ENCODE data around the gene MLXIP. TPM values are rescaled to one million over a fixed set of nuclear protein-coding genes. Genes with fewer than 3 reads are reported as not detected.
A peak's percentile ranks its signal among the peaks of the same experiment; 100 is the strongest.

The MLXIP gene
- total and polyA plus RNA-seq, 2 donors (not counting 3 experiments of a cell fraction or from before 2014, with no cell fraction given): 22.0 to 72.5 TPM

DNA sequence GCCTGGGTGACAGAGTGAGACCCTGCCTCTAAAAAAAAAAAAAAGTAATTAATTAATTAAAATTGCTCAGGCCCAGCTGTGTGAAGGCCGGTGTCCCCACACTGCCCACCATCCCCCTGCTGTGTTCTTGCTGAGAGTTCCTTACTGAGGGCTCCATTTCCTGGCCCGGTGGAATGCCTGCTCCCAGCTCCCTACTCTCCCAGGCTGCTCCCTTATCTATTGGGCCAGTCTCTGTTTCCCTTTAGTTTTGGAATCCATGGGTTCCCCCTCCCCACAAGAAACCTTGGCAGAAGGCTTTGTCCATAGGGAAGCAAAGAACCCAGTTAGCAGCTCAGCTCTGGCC, 19.0 kb downstream of the MLXIP start:
- dilution Hi-C loops (cut with MboI; ENCODE audit: extremely low pct_ligation_motif_present, low sequenced_read_pairs): no loop called here
- no peak overlapping the region for H3K27ac ChIP-seq (ENCODE audit: insufficient read depth, low read depth, low read length)
- no peaks in the 10 kb centered on the region for H3K27me3 ChIP-seq (ENCODE audit: control insufficient read depth in 2 of 2, insufficient read depth in 2 of 2, low read length in 2 of 2)
- H3K4me2 ChIP-seq (ENCODE audit: insufficient read depth, low read length): no peak overlapping the region
- CTCF ChIA-PET: interaction anchor here (0.6 to 3.9 kb wide), 6 partner anchors 9 to 170 kb away, joined by 3 to 30 read pairs (median 4); partner anchors contain the start of gene MLXIP
- no peak overlapping the region for H3K4me3 ChIP-seq (replicated peaks in 1 of 3; ENCODE audit: insufficient read depth in 1 of 3, low read depth in 1 of 3, low read length in 3 of 3)
- no peak overlapping the region for H3K9ac ChIP-seq (replicated peaks; ENCODE audit: extremely low read depth, insufficient read depth, low read length)
- FAIRE-seq: peak; percentile 28
- peaks cover 31% of the 10 kb centered on the region for H3K4me1 ChIP-seq (ENCODE audit: control insufficient read depth, extremely low read depth, insufficient read depth, low read length)
- no peaks in the 10 kb centered on the region for H3K36me3 ChIP-seq (ENCODE audit: control insufficient read depth in 2 of 2, extremely low read depth in 1 of 2, insufficient read depth in 2 of 2, low read length in 2 of 2)
- POLR2A ChIA-PET: interaction anchor here (0.6 to 1.7 kb wide), 2 partner anchors 18 to 19 kb away, joined by 4 read pairs; partner anchors contain the start of gene MLXIP
- intact Hi-C loops (cut with micrococcal nuclease): no loop called here
- H3K9me1 ChIP-seq (replicated peaks; ENCODE audit: control insufficient read depth, extremely low read depth, insufficient read depth, low read length): no peaks in the 10 kb centered on the region
- TF ChIP-seq GATA2 (IDR thresholded peaks at IDR 0.05; ENCODE audit: insufficient read depth, insufficient read length, low read depth, low read length): no peak
- TF ChIP-seq, protein P1, sequence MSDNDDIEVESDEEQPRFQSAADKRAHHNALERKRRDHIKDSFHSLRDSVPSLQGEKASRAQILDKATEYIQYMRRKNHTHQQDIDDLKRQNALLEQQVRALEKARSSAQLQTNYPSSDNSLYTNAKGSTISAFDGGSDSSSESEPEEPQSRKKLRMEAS (IDR thresholded peaks at IDR 0.05; ENCODE audit: insufficient read depth, insufficient read length): no peak
- TF ChIP-seq JUN (IDR thresholded peaks at IDR 0.05; ENCODE audit: borderline replicate concordance, insufficient read depth, insufficient read length, low read depth): no peak
- TF ChIP-seq FOS (IDR thresholded peaks at IDR 0.05; ENCODE audit: borderline replicate concordance, insufficient read depth, low read length): no peak
- no TSS peak for BruUV-seq (replicated peaks)
- H3K9me3 ChIP-seq (replicated peaks; ENCODE audit: control insufficient read depth, insufficient read depth, low read length): no peaks in the 10 kb centered on the region
- H2AFZ ChIP-seq (ENCODE audit: low read depth, low read length): no peak overlapping the region
- H3K79me2 ChIP-seq (ENCODE audit: control insufficient read depth, insufficient read depth, low read length): peaks cover 73% of the 10 kb centered on the region
- no peak for DNase-seq (ENCODE audit: low read depth, low spot score)
- H4K20me1 ChIP-seq (replicated peaks; ENCODE audit: control insufficient read depth, extremely low read depth, insufficient read depth, low read length): no peaks in the 10 kb centered on the region

DNA sequence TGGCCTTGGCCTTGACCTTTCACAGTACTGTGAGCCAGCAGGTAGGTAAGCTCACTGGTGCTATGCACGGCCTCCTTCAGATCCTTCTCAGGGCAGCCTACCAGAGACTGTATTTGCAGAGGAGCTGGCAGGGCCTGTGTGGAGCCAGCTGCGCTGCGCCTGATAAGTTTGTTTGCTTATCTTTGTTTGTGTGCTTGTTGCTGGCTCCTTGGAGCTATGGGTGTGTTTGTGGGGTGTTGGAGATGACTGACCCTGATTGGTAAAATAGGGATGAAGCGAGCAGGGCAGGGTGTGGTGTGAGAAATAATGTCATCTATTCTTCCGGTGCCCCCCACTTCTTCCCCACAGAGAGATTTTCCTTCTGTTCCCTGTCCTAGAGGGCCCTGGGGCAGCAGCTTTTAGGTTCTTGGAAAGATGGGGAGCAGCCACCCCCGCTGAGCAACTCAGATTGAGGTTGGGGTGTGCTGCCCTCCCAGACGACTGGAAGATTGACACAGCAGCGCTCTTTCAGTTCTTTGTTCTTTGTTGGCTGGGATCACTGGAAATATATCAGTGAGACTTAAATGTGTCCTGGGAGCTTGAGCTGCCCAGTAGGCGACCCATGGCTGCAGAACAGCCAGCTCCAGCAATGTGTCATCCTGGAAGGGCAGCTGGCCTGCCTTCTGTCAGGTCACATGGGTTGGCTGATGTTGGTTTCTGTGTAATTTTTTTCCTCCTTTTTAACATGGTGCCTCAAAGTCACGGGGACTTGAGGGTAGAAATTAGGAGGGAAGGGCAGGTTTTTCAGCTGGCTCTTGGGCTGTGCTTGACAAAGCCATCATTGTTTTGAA, 19.6 kb downstream of the MLXIP start:
- no TSS peak for BruUV-seq (replicated peaks)
- H3K9me1 ChIP-seq (replicated peaks; ENCODE audit: control insufficient read depth, extremely low read depth, insufficient read depth, low read length): no peaks in the 10 kb centered on the region
- no peaks in the 10 kb centered on the region for H3K9me3 ChIP-seq (replicated peaks; ENCODE audit: control insufficient read depth, insufficient read depth, low read length)
- no peak overlapping the region for H3K4me3 ChIP-seq (replicated peaks in 1 of 3; ENCODE audit: insufficient read depth in 1 of 3, low read depth in 1 of 3, low read length in 3 of 3)
- ChIA-PET POLR2A (interaction anchor here (0.8 kb wide), 1 partner anchor 35 kb away, joined by 3 read pairs; no protein-coding TSS in a partner anchor), CTCF (interaction anchor here (0.6 to 3.9 kb wide), 12 partner anchors 10 to 170 kb away, joined by 3 to 30 read pairs (median 4); partner anchors contain the start of gene MLXIP)
- dilution Hi-C loops (cut with MboI; ENCODE audit: extremely low pct_ligation_motif_present, low sequenced_read_pairs): no loop called here
- H2AFZ ChIP-seq (ENCODE audit: low read depth, low read length): no peak overlapping the region
- peak overlapping the region; percentile 31 for H3K27ac ChIP-seq (ENCODE audit: insufficient read depth, low read depth, low read length)
- peaks cover 31% of the 10 kb centered on the region for H3K4me1 ChIP-seq (ENCODE audit: control insufficient read depth, extremely low read depth, insufficient read depth, low read length)
- peak; percentile 7 for TF ChIP-seq POLR2AphosphoS5 (IDR thresholded peaks at IDR 0.05; ENCODE audit: insufficient read depth, low read depth, low read length)
- TF ChIP-seq POLR2A (IDR thresholded peaks at IDR 0.05; ENCODE audit: low read depth, low read length): no peak
- TF ChIP-seq, protein P1 (IDR thresholded peaks at IDR 0.05; ENCODE audit: insufficient read depth, insufficient read length): peak; percentile 32
- no peaks in the 10 kb centered on the region for H3K36me3 ChIP-seq (ENCODE audit: control insufficient read depth in 2 of 2, extremely low read depth in 1 of 2, insufficient read depth in 2 of 2, low read length in 2 of 2)
- FAIRE-seq (peak; percentile 59), DNase-seq (ENCODE audit: low read depth, low spot score) (peak; percentile 67)
- no peaks in the 10 kb centered on the region for H3K27me3 ChIP-seq (ENCODE audit: control insufficient read depth in 2 of 2, insufficient read depth in 2 of 2, low read length in 2 of 2)
- peaks cover 72% of the 10 kb centered on the region for H3K79me2 ChIP-seq (ENCODE audit: control insufficient read depth, insufficient read depth, low read length)
- no peaks in the 10 kb centered on the region for H4K20me1 ChIP-seq (replicated peaks; ENCODE audit: control insufficient read depth, extremely low read depth, insufficient read depth, low read length)
- no peak overlapping the region for H3K4me2 ChIP-seq (ENCODE audit: insufficient read depth, low read length)
- intact Hi-C loops (cut with micrococcal nuclease): no loop called here
- H3K9ac ChIP-seq (replicated peaks; ENCODE audit: extremely low read depth, insufficient read depth, low read length): no peak overlapping the region

All from endothelial cell of umbilical vein (primary cell).